Stimulated activated CD4-positive, alpha-beta T cell treated with anti-CD3 and anti-CD28 coated beads, Interleukin-12 subunit alpha, Interleukin-12 subunit beta, amount 100 ng/mL, for 48 hours (primary cell): ENCODE measurements around the gene PIGQ.
A peak's percentile ranks its signal among the peaks of the same experiment; 100 is the strongest.
"Not testable (repeated sequence)": the region's sequence is repeated elsewhere in the genome, so short reads cannot be mapped to it uniquely, and the experiment has no call there.

Source experiments
- DNase-seq, 3 donors: peaks; one replicate each; pipeline ENCODE4 v3.0.0-alpha.2; 2020; ENCODE audit warnings: low read depth in 2 of 3, low spot score in 1 of 3

The PIGQ gene

DNA sequence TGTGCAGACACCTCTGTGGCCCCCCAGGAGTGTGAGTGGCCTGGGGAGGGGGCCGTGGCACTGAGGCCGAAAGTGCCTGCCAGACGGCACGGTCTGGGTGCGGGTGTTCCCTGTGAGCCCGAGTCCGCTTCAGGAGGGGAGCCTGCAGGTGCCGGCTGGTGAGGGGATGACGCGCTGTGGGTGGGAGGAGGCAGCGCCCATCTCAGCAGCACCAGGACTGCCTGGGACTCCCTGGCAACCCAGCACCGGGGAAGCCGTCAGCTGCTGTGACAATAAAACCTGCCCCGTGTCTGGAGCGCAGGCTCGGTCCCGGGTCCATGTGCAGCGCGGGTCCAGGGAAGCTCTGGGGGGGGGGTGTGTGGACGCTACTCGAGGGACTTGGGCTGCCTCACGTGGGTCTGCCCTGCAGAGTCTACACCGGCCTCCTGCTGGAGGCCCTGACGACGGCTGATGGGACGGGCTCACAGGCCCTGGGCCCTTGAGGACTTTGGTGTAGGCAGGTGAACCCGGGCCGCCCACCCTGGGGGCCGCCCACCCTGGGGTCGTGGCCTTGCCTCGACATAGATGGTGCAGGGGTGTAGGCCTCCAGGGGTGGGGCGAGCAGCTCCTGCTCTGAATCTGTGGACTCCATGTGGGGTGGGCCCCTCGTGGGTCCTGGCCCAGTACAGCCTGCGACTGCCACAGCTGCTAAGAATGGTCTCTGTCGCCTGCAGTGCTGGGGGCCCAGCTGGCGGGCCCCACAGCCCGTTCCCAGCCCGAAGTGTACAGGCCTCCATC lies 14.2 kb downstream of the PIGQ start:
- DNase-seq: no peak

DNA sequence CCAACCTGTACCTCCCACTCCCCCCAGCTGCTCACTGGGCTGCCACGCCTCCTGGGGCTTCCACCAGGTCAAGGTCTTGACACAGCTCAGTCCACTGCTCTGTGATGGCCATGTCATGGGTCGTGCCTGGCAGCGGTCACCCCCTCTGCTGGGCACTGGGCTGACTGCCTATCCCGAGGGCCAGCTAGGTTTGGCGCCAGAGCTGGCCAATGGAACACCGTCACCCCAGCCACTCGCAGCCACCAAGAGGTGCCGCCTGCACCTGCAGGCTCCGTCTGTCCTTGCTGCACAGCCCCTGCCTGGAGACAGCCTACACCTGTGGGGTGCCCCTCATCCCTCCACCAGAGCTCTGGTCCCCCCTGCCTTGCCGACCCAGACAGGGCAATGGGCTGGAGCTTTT lies 15.6 kb downstream of the PIGQ start:
- DNase-seq: no peak

DNA sequence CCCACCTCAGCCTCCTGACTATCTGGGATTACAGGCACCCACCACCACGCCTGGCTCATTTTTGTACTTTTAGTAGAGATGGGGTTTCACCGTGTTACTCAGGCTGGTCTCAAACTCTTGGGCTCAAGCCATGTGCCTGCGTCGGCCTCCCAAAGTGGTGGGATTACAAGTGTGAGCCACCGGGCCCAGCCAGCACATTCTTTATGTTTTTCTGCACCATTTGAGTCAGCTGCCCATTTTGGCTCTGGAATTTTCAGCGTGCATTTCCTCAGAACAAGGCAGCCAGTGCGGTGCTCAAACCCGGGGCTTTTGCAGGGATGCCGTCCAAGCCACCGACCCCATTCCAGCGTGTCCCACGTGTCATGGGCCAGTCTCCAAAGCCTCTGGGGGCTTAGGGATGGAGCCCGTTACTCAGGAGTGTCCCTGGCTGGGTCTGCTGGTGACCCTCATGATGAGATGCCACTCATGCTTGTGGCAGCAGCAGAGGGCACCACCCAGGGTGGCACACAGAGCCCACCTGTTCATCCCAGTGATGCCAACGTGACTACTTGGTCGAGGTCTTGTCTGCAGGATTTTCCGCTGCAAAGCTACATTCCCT lies 16.4 kb downstream of the PIGQ start:
- no peak for DNase-seq

DNA sequence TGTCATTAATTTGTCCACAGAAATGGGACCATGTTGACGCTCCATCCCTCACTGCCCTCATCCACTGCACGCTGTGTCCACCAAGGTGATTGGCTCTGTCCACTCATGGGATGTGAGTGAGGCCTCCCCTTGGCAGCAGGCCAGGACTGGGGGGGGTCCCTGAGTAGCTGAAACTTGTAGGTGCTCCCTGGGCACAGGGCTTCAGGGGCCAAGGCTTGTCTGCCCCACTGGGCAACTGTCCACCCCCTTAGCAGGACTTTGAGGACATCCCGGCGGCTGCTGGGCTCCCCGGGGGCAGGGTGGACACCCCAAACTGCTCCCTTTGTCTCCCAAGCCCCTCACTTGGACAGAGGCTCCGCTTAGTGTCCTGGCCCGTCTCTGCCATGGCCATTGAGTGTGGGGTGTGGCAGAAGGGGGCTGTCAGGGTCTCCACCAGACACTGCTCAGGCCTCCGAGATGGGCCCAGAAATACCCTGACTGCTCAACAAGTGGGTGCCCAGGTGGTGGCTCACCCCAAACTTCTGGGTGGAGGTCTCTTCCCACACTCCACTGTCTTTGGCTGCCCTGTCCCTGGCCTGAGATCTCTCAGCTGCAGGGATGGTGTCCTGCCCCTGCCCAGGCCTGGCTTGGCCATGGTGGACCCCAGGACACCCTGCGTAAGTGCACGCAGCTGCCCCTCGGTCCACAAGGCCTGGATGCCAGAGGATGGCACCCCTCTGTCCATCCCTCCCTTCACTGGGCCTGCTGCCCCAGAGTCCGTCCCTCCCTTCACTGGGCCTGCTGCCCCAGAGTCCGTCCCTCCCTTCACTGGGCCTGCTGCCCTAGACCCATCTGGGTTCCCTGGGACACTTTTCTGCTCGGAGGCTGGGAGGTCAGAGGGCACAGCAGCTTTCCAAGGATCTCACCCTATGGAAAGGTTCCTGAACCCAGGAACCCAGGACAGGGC lies 17.1 kb downstream of the PIGQ start:
- no peak for DNase-seq

DNA sequence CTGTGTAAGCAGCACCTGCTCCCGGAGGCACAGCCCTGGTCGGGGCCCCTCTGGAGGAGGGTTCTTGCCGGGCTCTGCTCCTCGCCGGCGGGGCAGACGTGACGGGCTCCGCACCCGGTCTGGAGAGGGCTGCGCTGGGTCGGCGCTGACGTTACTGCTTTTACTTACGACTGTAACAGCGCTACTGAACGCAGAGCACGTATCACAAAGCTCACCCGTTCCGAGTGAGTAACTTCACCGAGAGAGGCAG lies 18.8 kb downstream of the PIGQ start:
- DNase-seq: peak in 2 of 3 donors; percentile 49 to 55

DNA sequence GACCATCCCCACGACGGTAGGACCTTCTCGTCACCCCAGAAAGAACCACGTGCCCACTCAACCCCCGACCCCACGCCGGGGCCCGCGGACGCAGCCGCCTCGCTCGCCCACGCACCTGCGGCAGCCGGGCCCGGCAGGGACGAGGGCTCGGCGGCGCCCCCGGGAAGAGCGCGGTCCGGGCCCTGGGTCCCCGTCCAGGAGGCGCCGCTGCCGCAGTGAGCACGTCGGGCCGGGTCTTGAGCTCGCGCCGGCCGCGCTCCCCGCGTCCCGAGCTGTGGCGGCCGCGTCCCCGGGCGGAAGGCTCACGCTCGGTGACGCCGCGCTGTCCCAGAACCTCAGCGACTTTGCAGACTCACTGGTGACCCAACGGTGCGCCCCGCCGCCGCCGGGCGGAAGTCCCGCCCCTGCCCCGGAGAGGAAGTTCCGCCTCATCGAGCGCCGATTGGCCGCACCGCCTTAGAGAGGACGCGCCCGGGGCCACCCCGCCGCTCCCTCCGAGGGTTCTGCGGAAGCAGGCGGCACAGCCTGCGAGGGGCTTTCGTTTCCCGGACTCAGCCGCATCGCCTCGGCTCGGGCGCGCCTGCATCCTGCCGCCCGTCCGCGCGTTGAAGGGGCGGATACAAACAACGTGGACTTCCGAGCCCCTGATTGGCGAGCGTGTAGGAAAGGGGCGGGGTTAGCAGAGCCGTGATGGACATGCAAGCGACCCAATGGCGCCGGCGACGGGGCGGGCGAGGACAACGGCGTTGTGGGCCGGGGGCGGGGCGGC lies 19.3 kb downstream of the PIGQ start:
- DNase-seq: peak; percentile 95 to 98 (median 97)

DNA sequence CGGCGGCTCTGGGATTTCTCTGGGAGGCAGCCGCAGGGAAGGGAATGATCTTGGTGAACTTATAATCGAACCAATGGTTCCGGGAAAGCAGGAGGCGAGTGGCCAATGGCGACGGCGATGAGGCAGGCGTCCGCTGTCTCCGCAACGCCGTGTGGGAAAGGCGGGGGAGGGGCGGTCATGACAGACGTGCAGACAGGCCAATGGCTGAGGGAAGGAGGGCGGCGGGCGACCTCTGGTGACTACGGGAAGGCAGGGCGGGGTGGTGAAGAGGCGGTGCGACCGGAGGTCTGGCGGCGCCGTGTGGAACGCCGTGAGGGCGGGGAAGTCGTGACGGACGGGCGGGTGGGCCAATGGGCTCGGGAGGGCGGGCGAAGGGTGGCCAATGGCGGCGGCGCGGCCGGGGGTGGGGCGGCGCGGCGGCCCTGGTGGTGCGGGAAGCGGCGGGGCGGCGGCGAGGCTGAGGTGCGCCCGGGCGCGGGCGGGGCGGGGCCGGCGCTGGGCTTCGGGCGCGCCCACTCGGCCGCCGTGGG lies 20.0 kb downstream of the PIGQ start, which contains the start of gene RAB40C:
Gene RAB40C, plus strand, starts transcription at position 409 of the 530 bp plus-strand sequence. CDS start 226 bp downstream, outside the sequence.
- DNase-seq: peak; percentile 99

DNA sequence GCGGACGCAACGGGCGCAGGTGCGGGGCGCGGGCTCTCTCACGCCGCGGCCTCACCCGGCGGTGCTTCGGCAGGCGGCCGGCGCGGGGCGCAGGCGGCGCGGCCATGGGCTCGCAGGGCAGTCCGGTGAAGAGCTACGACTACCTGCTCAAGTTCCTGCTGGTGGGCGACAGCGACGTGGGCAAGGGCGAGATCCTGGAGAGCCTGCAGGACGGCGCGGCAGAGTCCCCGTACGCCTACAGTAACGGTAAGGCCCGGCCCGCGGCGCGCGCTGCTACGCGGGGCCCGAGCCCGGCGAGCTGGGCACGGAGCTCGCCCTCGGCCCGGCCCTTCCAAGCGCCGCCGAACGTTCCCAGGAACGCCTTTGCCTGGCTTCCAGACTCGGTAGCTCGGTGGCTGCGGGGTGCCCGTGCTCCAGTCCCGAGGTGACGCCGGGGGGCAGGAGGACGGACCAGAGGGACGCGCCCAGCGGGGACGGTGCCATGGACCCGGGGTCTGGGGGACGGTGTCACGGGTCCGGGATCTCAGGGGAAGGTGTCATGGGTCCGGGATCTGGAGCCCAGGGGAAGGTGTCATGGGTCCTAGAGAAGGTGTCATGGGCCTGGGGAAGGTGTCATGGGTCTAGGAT lies 20.5 kb downstream of the PIGQ start:
- no peak for DNase-seq

DNA sequence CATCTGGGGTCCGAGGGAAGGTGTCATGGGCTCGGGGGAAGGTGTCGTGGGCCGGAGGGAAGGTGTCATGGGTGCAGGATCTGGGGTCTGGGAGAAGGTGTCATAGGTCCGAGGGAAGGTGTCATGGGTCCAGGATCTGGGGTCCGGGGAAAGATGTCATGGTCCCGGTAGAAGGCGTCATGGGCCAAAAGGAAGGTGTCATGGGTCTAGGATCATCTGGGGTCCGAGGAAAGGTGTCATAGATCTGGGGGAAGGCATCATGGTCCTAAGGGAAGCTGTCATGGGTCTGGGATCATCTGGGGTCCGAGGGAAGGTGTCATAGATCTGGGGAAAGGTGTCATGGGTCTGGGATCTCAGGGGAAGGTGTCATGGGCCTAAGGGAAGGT lies 21.0 kb downstream of the PIGQ start:
- no peak for DNase-seq

DNA sequence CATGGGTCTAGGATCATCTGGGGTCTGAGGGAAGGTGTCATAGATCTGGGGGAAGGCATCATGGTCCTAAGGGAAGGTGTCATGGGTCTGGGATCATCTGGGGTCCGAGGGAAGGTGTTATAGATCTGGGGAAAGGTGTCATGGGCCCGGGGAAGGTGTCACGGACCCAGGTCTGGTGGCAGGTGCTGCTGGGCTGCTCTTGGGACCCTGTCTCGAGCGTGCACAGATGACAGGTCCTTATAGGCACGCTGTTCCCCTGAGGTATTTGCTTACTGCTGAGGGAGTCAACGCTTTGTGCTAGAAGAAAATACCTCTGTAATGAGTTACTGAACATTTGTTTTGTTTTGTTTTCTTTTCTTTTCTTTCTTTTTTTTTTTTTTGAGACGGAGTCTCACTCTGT lies 21.5 kb downstream of the PIGQ start:
- no peak for DNase-seq

DNA sequence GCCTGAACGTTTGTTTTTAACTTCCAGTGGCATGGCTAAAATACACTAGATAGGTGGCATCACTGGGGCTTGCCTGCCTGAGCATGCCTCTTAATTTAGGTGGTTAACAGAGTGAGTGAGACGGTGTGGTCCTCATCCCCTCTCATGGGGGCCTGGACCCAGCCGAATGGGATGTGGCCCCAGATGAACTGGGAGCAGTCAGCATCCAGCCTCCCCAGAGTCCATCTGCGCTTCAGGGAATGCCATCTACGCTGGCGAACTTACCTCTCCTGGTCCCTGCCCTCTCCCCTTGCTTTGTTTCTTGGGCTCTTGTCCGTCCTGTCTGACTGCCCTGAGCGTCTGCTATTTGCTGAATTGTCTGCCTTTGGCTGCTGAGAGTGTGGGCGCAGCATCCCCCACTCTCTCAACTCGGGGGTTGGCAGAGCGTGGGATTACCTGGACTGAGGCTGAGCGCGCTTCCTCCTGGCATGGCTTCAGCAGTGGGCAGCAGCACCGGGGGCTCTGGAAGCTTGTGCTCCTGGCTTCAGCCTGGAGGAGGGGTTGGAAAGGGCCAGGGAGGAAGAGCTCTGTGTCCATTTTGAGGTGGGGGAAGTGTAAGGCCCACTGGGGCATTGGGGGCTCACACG lies 22.2 kb downstream of the PIGQ start:
- no peak for DNase-seq

DNA sequence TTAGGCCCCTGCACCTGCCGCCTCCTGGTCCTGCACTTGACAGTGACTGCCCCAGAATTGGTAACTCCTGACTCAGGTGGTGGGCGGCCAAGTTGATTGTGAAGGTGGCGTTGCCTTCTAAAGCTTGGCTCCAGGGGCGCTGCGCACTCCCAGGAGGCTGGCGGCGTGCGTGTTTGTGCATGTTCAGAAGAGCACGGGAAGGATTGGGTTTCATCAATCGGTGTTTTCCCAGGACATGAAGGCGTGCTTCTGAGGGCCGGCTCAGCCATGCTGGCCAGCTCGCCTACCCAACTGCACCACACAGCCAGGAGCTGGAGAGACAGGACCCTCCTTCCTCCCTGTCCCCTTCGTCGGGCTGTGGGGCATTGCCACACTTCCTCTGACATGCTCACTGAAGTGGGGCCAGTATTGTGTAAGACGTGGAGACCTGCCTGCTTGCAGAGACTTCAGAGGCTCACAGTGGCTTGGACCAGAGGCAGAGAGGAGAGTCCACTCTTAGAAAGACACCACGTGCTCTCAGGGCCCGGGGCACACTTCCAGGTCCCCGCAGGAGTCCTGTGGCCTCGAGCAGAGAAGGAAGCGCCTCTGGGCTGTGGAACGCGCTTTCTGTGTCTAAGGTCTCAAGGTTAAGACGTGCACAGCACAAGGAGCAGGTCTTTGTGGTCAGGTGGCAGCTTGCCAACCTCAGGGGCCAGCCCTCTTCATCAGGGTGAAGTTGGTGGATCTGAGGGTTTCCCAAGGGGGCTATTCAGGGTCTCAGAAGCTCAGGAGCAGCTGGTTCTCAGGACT lies 22.9 kb downstream of the PIGQ start:
- DNase-seq: no peak

DNA sequence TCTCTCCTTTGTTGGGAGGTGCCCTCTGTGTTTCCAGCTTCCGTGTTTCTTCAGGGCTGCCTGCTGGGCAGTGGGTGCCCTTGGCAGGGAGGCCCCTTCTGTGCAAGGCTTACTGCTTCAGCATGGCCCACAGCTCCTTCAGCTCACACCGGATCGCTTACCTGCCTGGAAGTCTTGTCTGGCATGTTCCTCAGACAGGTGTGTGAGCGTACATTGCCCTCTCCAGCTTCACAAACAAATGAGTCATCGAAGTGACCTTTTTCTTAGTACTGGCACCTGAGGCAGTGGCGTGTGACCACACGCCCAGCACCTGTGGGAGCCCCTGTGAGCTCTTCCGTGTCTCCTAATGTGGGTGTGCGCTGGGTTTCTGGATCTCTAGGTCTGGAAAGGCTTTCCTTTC lies 23.6 kb downstream of the PIGQ start:
- DNase-seq: no peak

DNA sequence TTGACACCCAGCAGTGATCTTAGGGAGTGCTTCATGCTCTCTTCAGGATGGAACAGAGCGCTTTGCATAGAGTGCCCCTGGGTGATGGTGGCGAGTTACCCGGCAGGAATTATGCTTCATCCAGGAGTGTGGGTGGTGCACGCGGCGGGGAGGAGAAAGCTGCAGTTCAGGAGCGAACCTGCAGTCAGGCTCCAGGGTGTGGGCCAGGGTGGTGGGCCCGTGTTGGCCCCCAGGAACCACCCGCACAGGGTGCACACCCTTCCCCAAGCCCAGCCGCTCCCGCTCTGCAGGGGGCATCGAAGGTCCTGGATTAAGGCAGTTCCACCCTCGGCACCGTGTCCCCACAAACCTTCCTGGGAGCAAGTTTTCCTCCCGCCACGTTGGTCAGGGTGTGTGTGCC lies 24.0 kb downstream of the PIGQ start:
- no peak for DNase-seq

DNA sequence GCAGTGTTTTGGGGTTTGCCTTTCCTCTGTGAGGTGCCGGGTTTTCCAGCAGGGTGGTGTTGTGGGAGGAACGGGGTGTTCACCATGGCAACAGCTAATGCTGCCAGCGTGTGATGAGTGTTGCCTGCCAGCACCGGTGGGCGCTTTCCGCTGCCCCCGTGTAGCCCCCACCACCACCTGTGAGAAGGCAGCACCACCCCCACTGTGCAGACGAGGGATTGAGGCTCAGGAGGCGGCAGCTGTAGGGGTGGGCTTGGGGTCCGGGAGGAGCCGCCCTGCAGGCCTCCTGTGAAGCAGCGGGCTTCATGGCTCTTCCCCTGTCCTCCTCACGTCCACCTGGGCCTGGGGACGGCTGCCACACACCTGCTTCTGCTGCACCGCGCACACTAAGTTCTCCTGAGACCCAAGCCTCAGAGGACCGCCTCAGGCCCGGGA lies 25.3 kb downstream of the PIGQ start:
- no peak for DNase-seq

DNA sequence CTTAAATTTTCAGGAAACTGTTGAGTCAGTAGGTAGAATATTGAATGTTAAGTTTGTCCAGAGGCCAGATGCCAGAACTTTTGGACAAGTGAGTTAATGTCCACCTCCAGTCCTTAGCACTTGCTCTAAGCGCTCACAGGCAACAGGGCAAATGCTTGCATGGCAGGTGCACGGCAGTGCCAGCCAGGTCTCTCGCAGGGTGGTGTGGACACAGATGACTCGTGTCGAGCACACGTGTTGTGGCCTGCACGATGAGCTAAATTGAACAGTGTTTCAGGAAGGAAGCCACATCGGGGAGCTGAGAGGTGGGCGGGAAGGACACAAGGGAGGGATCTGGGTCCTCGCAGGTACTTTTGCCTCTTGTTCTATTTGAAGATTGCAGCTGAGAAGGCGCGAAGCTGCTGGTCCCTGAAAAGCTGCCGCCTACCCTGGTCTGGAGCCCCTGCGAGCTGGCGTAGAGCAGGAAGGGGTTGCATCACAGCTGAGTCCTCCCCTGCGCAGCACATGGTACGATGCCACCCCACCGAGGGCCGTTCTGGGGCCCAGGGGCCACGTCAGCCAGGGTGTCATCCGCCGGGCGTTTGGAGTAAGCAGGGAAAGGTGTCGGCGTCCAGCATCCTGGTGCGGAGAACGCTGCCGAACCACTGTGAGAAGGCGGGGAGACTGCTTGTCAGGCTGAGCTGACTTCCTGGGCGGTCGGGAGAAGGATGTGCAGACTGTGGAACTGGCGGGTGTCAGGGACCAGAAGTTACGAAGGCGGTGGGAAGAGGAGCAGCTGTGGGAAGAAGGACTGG lies 26.4 kb downstream of the PIGQ start:
- DNase-seq: no peak

DNA sequence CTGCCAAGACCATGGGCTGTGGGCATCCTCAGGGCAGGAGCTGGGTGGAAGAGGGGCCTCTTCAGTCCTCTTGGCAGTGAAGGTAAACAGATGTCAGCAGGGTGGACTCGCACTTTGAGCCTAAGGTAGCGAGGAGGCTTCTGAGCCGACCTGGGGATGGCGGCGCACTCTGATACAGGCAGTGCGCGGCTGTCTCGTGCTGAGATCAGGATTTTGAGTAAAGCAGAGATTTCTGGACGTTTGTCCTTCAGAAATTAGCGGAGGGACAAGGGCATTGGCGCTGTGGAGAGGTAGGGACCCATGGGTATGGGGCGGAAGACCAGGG lies 26.9 kb downstream of the PIGQ start:
- DNase-seq: no peak

DNA sequence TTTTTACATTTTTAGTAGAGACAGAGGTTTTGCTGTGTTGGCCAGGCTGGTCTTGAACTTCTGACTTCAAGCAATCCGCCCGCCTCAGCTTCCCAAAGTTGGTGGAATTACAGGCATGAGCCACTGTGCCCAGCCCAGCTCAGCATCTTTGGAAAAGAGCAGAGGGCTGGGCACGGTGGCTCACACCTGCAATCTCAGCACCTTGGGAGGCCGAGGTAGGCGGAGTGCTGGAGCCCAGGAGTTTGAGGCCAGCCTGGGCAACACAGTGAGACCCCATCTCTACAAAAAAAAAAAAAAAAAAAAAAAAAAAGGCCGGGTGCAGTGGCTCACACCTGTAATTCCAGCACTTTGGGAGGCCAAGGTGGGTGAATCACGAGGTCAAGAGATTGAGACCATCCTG lies 27.9 kb downstream of the PIGQ start:
- not testable (repeated sequence) for DNase-seq
